RWPE1 (cell line): ENCODE measurements around the gene TGDS.
A peak's percentile ranks its signal among the peaks of the same experiment; 100 is the strongest.
"Not testable (repeated sequence)": the region's sequence is repeated elsewhere in the genome, so short reads cannot be mapped to it uniquely, and the experiment has no call there.

ENCODE experiments used
- CTCF ChIA-PET: fragments of 350-600 bp; sonication (Branson Sonifier 250); formaldehyde crosslinking; extraction: SDS; loops from one replicate; lab custom pipeline; 2021; lab: Yijun Ruan, JAX
- POLR2A ChIA-PET: fragments of 400-600 bp; formaldehyde crosslinking; extraction: SDS; loops from one replicate; lab custom pipeline; 2020; ENCODE audit warnings: antibody characterized with exemption; ENCODE audit not compliant: low non-redundant PET; lab: Yijun Ruan, JAX
- DNase-seq: peaks from one replicate; pipeline ENCODE4 v3.0.0; 2012; ENCODE audit warnings: low spot score
- H3K27ac ChIP-seq: fragments of 450-650 bp; 2 replicates; pipeline ENCODE4 v1.5.1; 2017
- CTCF ChIP-seq: fragments of 450-650 bp; conservative IDR thresholded peaks from 2 replicates; pipeline ENCODE4 v1.5.1; 2017; ENCODE audit warnings: low read depth, mild to moderate bottlenecking

TGDS gene

GRCh38 chr13:94595950-94596574 lies at the start of gene TGDS:
TGDS (minus strand) TSS chr13:94596152; CDS start chr13:94596136, 16 bp downstream.
- DNase-seq, result peak; percentile 75
- H3K27ac ChIP-seq, result peak within 1 kb of the TSS; percentile 78
- TF ChIP-seq CTCF, result no peak
- POLR2A ChIA-PET, result interaction anchor here (0.6 kb wide), 2 partner anchors 745 to 1159 kb away, joined by 3 to 9 read pairs; no protein-coding TSS in a partner anchor
- CTCF ChIA-PET, result interaction anchor here (0.6 to 0.7 kb wide), 2 partner anchors 21 to 46 kb away, joined by 3 read pairs; no protein-coding TSS in a partner anchor

GRCh38 chr13:94641409-94641941 lies 45.5 kb upstream of the TGDS start:
- no peak for TF ChIP-seq CTCF
- DNase-seq, result peak; percentile 34
- ChIA-PET CTCF (interaction anchor here (0.6 to 0.7 kb wide), 2 partner anchors 21 to 23 kb away, joined by 3 read pairs; no protein-coding TSS in a partner anchor), POLR2A (no interaction called here)
- no peak overlapping the region for H3K27ac ChIP-seq

GRCh38 chr13:94640721-94641120 lies 44.8 kb upstream of the TGDS start:
- POLR2A ChIA-PET, result no interaction called here
- no peak for DNase-seq
- CTCF ChIA-PET, result interaction anchor here (0.6 kb wide), 1 partner anchor 23 kb away, joined by 3 read pairs; no protein-coding TSS in a partner anchor
- no peak for TF ChIP-seq CTCF
- no peak overlapping the region for H3K27ac ChIP-seq

GRCh38 chr13:94637677-94638076 lies 41.7 kb upstream of the TGDS start:
- POLR2A ChIA-PET, DNase-seq, H3K27ac ChIP-seq: not testable (repeated sequence)
- CTCF ChIA-PET, result interaction anchor here (1.0 kb wide), 1 partner anchor 766 kb away, joined by 5 read pairs; no protein-coding TSS in a partner anchor

GRCh38 chr13:94636942-94637578 lies 41.1 kb upstream of the TGDS start:
- ChIA-PET CTCF (interaction anchor here (1.0 kb wide), 1 partner anchor 767 kb away, joined by 5 read pairs; no protein-coding TSS in a partner anchor), POLR2A (no interaction called here)
- DNase-seq, result no peak
- no peak overlapping the region for H3K27ac ChIP-seq
- TF ChIP-seq CTCF, result no peak

GRCh38 chr13:94636096-94636495 lies 40.1 kb upstream of the TGDS start:
- CTCF ChIA-PET, result interaction anchor here (0.7 kb wide), 1 partner anchor 141 kb away, joined by 3 read pairs; no protein-coding TSS in a partner anchor
- H3K27ac ChIP-seq, POLR2A ChIA-PET, DNase-seq: not testable (repeated sequence)

- TF ChIP-seq CTCF, result no peak
- DNase-seq, result no peak
- POLR2A ChIA-PET, result no interaction called here
- H3K27ac ChIP-seq, result no peak overlapping the region
- CTCF ChIA-PET, result no interaction called here
These were observed 36.5 kb upstream of the TGDS start for GRCh38 chr13:94632226-94632980.
